H54 (cell line): ENCODE measurements around the gene RNF227.
"Not testable (repeated sequence)": the region's sequence is repeated elsewhere in the genome, so short reads cannot be mapped to it uniquely, and the experiment has no call there.

Experiments
- DNase-seq: peaks from one replicate; pipeline ENCODE4 v3.0.0; 2011; ENCODE audit warnings: low spot score, mixed read lengths; ENCODE audit not compliant: insufficient read length
- FAIRE-seq: peaks from 3 replicates; lab custom pipeline; 2011; peaks lifted over from hg19 to GRCh38; lab: Jason Lieb, UNC
- POLR2A ChIP-seq: IDR thresholded peaks from 2 replicates; pipeline ENCODE4 v1.6.1; 2011; ENCODE audit warnings: low read depth, mild to moderate bottlenecking, low read length

The RNF227 gene

DNA sequence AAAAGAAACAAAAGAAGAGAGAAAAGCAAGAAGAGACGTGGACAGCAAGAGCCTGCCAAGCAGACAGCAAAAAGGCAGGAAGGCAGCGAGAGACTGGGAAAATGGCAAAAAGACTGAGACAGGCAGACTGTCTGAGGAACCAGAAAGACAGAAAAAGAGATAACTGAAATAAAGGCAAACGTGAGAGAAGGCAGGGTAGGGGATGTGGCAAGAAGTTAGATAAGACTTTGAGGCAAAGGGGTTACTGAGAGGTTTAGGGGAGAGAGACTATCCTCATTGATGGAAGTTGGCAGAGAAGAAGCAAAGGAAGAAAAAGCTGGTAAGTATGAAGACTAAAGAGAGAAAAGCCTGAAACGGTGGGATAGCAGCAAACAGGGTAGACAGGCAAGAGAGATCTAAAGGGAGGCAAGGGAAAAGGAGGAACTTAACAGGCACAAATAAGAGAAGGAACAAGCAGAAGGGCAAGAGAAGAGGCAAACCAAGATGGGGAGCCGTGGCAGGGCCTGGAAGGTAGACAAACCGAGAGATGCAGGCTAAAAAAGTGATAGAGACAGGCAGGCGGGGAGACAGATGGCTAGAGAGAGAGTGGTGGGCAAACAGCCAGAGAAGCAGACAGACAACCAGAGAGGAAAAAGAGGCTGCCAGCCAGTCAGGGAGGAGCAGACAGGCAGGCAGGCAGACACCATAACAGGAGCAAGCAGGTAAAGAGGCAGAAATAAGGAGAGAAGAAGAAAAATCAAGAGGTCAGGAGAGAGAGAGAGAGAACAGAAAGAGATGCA, 34.6 kb downstream of the RNF227 start:
- FAIRE-seq (no peak), DNase-seq (no peak)
- TF ChIP-seq POLR2A, result no peak

DNA sequence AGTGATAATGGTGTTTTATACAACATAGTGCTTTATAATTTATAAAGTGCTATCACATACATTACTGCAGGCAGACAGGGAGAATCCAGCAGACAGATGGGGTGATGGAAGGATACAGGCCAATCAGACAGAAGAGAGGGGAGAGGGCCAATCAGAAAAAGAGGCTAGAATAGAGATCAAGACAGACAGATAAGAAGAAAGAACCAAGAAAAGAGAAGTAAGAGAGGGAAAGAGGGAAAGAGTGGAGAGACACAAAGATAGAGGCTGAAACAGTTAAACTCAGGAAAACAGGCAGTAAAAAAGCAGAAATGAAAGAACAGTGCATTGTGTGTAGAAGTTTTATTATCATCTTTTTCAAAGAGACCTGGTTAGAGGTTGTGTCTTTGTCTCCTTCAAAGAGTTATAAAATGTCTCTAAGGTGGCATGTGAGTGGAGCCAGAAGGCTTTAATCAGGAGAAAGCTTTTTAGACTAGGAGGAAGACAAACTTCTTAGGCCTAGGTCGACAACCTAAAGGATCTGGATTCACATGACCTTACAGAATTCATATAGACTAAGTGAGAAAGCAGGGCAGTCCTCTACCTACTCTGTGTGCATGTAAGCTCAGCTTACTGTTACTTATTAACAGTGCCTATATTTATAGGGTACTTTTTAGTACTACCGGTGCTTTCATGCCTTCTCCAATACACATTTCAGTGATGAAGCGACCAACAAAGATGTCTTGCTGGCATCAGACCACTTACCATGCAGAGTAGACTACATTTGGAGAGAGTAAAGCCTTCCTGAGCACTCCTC, 35.8 kb downstream of the RNF227 start:
- no peak for FAIRE-seq
- no peak for DNase-seq
- TF ChIP-seq POLR2A, result no peak

DNA sequence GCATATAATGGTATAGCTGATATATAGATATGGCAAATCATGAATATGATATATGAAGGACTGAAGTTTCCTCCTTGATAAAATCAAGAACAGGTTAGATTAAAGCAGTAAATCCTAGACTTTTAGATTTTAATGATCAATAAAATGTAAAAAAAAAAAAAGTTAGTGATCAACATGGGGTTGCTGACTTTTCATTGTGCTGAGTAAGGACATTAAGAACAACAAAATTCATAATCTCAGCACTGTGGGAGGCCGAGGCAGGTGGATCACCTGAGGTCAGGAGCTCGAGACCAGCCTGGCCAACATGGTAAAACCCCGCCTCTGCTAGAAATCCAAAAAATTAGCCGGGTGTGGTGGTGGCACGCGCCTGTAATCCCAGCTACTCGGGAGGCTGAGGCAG, 37.9 kb downstream of the RNF227 start:
- FAIRE-seq (no peak), DNase-seq (no peak)
- no peak for TF ChIP-seq POLR2A

DNA sequence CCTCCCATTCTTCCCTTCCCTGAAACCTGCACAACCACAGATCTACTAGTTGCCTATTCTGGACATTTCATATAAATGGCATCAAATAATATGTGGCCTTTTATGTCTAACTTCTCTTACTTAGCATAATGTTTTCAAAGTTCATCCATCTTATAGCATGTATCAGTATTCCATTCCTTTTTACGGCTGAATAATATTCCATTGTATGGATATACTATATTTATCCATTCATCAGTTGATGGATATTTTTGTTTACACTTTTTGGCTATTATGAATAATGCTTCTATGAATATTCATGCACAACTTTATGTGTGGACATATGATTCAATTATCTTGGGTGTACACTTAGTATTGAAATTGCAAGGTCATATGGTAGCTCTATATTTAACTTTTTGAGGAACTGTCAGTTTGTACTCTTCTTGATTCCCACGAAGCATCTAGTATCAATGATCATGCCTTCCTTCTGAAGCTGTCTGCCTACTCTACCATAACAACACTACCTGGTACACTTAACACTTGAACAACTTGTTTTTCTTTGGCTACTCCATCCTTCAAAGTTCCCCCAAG, 40.2 kb downstream of the RNF227 start:
- no peak for TF ChIP-seq POLR2A
- peak; percentile 38 for FAIRE-seq
- no peak for DNase-seq

DNA sequence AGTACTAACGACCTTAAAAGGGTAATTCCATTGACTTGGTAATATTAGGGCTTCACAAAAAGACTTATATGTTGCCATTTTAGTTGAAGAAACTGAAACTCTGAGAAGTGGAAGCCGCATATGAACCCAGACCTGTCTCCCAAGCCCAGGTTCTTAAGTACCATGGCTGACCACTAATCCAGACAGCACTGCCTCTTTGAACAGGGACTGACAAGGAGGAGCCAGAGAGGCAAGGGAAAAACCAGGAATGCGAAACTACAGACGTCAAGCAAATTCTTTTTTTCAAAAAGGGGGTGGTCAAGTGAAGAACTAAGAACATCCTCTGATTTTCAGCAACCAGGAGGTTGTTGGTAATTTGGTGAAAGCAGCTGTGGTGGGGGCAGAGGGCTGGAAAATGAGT, 43.0 kb downstream of the RNF227 start:
- no peak for TF ChIP-seq POLR2A
- DNase-seq, result no peak
- FAIRE-seq, result no peak

DNA sequence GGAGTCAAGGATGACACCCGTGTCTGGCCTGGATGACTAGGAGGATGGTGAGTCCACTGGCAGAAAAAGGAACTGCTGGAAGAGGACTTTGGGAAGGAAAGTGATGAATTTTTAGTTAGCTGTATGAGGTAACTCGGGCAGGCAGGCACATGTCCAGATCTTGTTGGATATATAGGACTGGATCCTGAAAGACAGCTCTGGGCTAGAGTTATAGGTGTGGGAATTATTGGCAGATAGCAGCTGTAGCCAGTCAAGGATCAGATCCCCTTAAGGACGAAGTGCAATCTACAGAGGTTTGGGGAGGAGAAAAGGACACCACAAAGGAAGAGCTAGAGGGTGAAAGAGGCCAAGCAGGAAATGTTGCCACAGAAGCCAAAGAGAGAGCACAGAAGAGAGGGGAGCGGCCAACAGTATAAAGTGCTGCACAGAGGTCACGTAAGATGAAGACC, 48.2 kb downstream of the RNF227 start:
- no peak for FAIRE-seq
- TF ChIP-seq POLR2A, result no peak

DNA sequence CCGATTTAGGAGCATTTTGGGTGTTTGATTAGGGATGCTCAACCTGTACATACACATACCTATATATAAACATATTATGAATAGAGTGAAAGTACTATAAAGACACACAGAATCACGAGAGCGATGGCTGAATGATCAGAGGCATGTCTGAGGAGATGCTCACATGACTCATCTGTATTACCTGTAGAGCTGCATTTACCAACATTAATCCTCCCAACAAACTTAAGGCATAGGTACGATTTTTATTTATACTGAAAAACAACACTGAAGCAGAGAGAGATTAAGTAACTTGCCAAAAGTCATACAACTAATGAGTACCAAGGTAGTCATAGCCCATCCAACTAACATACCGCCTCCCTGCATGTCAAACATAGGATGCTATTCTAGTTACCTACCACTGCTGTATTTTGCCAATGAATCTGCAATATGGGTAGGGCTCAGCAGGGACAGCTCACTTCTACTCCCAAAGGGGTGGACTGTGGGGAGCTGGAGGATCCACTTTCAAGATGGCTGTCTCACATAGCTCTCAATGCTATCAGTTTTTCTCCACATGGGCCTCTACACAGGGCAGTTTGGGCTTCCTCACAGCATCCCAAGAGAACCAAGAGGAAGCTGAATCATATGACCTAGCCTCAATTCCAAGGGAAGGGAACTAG, 51.0 kb downstream of the RNF227 start:
- TF ChIP-seq POLR2A, result no peak
- DNase-seq, result no peak
- no peak for FAIRE-seq

More for the DNA sequence above, 48.2 kb downstream of the RNF227 start:
- no peak for DNase-seq

DNA sequence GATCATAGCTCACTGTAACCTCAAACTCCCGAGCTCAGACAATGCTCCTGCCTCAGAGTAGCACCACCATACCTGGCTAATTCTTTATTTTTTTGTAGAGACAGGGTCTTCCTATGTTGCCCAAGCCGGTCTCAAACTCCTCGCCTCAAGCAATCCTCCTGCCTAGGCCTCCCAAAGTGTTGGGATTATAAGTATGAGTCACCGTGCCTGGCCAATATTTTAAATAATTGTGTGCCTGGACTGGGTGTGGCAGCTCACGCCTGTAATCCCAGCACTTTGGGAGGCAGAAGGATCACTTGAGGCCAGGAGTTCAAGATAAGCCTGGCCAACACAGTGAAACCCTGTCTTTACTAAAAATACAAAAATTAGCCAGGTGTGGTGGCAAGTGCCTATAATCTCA, 51.7 kb downstream of the RNF227 start:
- not testable (repeated sequence) for FAIRE-seq, DNase-seq
